Caco-2 (cell line): ENCODE data around the gene GMPR. TPM values are rescaled to one million over a fixed set of nuclear protein-coding genes. Genes with fewer than 3 reads are reported as not detected.

Experiments
- BruUV-seq: library from RNA; stranded (reverse); fragments of 400-500 nt; replicated peaks from 2 replicates; lab custom pipeline; 2021; lab: Mats Ljungman, UMichigan
- CTCF ChIA-PET: fragments of 300-600 bp; sonication (Branson Sonifier 250); formaldehyde crosslinking; loops from one replicate; lab custom pipeline; 2022; ENCODE audit warnings: antibody characterized with exemption; lab: Charles Lee
- POLR2A ChIA-PET: fragments of 300-600 bp; sonication (Branson Sonifier 250); formaldehyde crosslinking; loops from one replicate; lab custom pipeline; 2022; ENCODE audit warnings: antibody characterized with exemption; lab: Charles Lee
- DNase-seq, 2 experiments: peaks; one replicate each; pipeline versions ENCODE4 v3.0.0 to v3.0.0-alpha.2; 2020 to 2022
- H3K27me3 ChIP-seq: replicated peaks from 2 replicates; pipeline ENCODE4 v1.6.0; 2011; ENCODE audit warnings: low read length; ENCODE audit not compliant: control insufficient read depth, insufficient read depth
- H3K36me3 ChIP-seq: 2 replicates; pipeline ENCODE4 v1.5.1; 2011; ENCODE audit warnings: low read length; ENCODE audit not compliant: control insufficient read depth, insufficient read depth
- H3K4me1 ChIP-seq: fragments of 250-450 bp; sonication (Bioruptor Pico); 2 replicates; pipeline ENCODE4 v1.5.1; 2020; ENCODE audit warnings: mild to moderate bottlenecking
- H3K4me3 ChIP-seq: 2 replicates; pipeline ENCODE4 v1.5.1; 2011; ENCODE audit warnings: low read depth, mild to moderate bottlenecking, control low read depth, low read length
- H3K9me3 ChIP-seq: fragments of 250-450 bp; sonication (Bioruptor Pico); 2 replicates; pipeline ENCODE4 v1.5.1; 2020; ENCODE audit warnings: mild to moderate bottlenecking, moderate library complexity
- H3K27ac Mint-ChIP-seq: one replicate; pipeline ENCODE4 v1.8.0; 2022; ENCODE audit warnings: mixed read lengths; ENCODE audit not compliant: unreplicated experiment
- H3K27me3 Mint-ChIP-seq: one replicate; pipeline ENCODE4 v1.8.0; 2022; ENCODE audit warnings: mixed read lengths; ENCODE audit not compliant: insufficient read depth, unreplicated experiment
- H3K36me3 Mint-ChIP-seq: one replicate; pipeline ENCODE4 v1.8.0; 2022; ENCODE audit warnings: mild to moderate bottlenecking, mixed read lengths; ENCODE audit not compliant: insufficient read depth, unreplicated experiment
- H3K4me1 Mint-ChIP-seq: one replicate; pipeline ENCODE4 v1.8.0; 2022; ENCODE audit warnings: low read depth, mixed read lengths; ENCODE audit not compliant: unreplicated experiment
- H3K4me3 Mint-ChIP-seq: one replicate; pipeline ENCODE4 v1.8.0; 2022; ENCODE audit warnings: mild to moderate bottlenecking, moderate library complexity, mixed read lengths; ENCODE audit not compliant: unreplicated experiment
- H3K9me3 Mint-ChIP-seq: one replicate; pipeline ENCODE4 v1.8.0; 2022; ENCODE audit warnings: mixed read lengths; ENCODE audit not compliant: unreplicated experiment
- intact Hi-C: fragments of 100-400 bp; cut with micrococcal nuclease; formaldehyde crosslinking; loops from one replicate; pipeline ENCODE4 v1.10.0; 2022; ENCODE audit not compliant: unreplicated experiment
- total RNA-seq: library from RNA; stranded (reverse); gene quantifications from 2 replicates; pipeline ENCODE4 v1.2.3, GENCODE V29; 2022
- TF ChIP-seq, protein P1 (sequence below), 2 experiments: fragments of 200-600 bp in 1 of 2; IDR thresholded peaks; 1 replicate in 1 of 2; 2 replicates in 1 of 2; pipeline versions ENCODE4 v1.5.1 to v1.8.0; 2011 to 2022; ENCODE audit warnings: antibody characterized with exemption in 1 of 2, control low read depth in 1 of 2, inconsistent platforms in 1 of 2, low read depth in 1 of 2, low read length in 1 of 2, mild to moderate bottlenecking in 1 of 2, moderate library complexity in 1 of 2; ENCODE audit not compliant: insufficient read depth in 1 of 2, severe bottlenecking in 1 of 2, unreplicated experiment in 1 of 2

Gene GMPR
- total RNA-seq, 1 experiment from 2014 or later: 1.3 TPM

GRCh38 chr6:16241321-16241689 is 2.9 kb downstream of the GMPR start:
- H3K36me3 Mint-ChIP-seq: no peaks in the 10 kb centered on the region
- BruUV-seq: no TSS peak
- ChIA-PET CTCF (no interaction called here), POLR2A (no interaction called here)
- peaks cover under 1% of the 10 kb centered on the region for H3K27me3 Mint-ChIP-seq
- Histone ChIP-seq H3K4me3 (no peak overlapping the region), H3K4me1 (peaks cover 5% of the 10 kb centered on the region), H3K36me3 (no peaks in the 10 kb centered on the region), H3K9me3 (no peaks in the 10 kb centered on the region), H3K27me3 (no peaks in the 10 kb centered on the region)
- TF ChIP-seq, protein P1, sequence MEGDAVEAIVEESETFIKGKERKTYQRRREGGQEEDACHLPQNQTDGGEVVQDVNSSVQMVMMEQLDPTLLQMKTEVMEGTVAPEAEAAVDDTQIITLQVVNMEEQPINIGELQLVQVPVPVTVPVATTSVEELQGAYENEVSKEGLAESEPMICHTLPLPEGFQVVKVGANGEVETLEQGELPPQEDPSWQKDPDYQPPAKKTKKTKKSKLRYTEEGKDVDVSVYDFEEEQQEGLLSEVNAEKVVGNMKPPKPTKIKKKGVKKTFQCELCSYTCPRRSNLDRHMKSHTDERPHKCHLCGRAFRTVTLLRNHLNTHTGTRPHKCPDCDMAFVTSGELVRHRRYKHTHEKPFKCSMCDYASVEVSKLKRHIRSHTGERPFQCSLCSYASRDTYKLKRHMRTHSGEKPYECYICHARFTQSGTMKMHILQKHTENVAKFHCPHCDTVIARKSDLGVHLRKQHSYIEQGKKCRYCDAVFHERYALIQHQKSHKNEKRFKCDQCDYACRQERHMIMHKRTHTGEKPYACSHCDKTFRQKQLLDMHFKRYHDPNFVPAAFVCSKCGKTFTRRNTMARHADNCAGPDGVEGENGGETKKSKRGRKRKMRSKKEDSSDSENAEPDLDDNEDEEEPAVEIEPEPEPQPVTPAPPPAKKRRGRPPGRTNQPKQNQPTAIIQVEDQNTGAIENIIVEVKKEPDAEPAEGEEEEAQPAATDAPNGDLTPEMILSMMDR (IDR thresholded peaks at IDR 0.05; ENCODE audit: insufficient read depth in 1 of 2, low read depth in 1 of 2, low read length in 1 of 2, severe bottlenecking in 1 of 2, unreplicated experiment in 1 of 2): no peak
- H3K4me1 Mint-ChIP-seq: no peaks in the 10 kb centered on the region
- no peaks in the 10 kb centered on the region for H3K9me3 Mint-ChIP-seq
- intact Hi-C loops: no loop called here
- no peak for DNase-seq
- H3K27ac Mint-ChIP-seq: no peak overlapping the region
- no peak overlapping the region for H3K4me3 Mint-ChIP-seq

GRCh38 chr6:16243055-16243454 is 4.7 kb downstream of the GMPR start:
- CTCF ChIA-PET: no interaction called here
- no peak overlapping the region for H3K27ac Mint-ChIP-seq
- intact Hi-C loops: no loop called here

DNA sequence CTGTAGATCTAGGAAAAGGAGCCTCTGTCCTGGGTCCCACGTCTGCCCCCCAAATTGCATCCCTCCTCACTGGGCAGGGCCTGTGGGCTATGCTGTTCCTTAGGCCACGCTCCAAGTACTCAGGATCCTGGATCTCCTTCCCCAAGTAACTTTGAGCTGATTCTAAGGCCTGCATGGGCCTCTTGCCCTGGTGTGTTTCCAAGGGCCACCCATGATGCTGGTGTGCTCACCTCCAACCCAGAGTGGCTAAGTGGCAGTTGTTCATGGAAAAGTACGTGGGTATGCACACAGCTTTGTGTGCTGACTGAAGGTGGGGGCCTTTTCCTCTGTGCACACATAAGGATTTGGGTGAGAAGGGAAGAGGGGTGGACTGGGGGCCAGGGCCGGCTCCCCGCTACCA is 5.3 kb downstream of the GMPR start:
- Mint-ChIP-seq H3K9me3 (no peaks in the 10 kb centered on the region), H3K4me3 (no peak overlapping the region), H3K27ac (no peak overlapping the region), H3K4me1 (no peaks in the 10 kb centered on the region), H3K36me3 (no peaks in the 10 kb centered on the region), H3K27me3 (no peaks in the 10 kb centered on the region)
- Histone ChIP-seq H3K36me3 (no peaks in the 10 kb centered on the region), H3K4me3 (no peak overlapping the region), H3K4me1 (peaks cover 5% of the 10 kb centered on the region), H3K27me3 (no peaks in the 10 kb centered on the region), H3K9me3 (no peaks in the 10 kb centered on the region)
- BruUV-seq: no TSS peak
- TF ChIP-seq, protein P1 (IDR thresholded peaks at IDR 0.05; ENCODE audit: insufficient read depth in 1 of 2, low read depth in 1 of 2, low read length in 1 of 2, severe bottlenecking in 1 of 2, unreplicated experiment in 1 of 2): no peak
- ChIA-PET CTCF (no interaction called here), POLR2A (no interaction called here)
- DNase-seq: no peak
- intact Hi-C loops: no loop called here

More at GRCh38 chr6:16243055-16243454, 4.7 kb downstream of the GMPR start:
- TF ChIP-seq, protein P1 (IDR thresholded peaks at IDR 0.05; ENCODE audit: insufficient read depth in 1 of 2, low read depth in 1 of 2, low read length in 1 of 2, severe bottlenecking in 1 of 2, unreplicated experiment in 1 of 2): no peak
- no peaks in the 10 kb centered on the region for H3K9me3 ChIP-seq
- H3K4me3 Mint-ChIP-seq: no peak overlapping the region
- DNase-seq: no peak
- no peaks in the 10 kb centered on the region for H3K4me1 Mint-ChIP-seq
- peaks cover 5% of the 10 kb centered on the region for H3K4me1 ChIP-seq
- POLR2A ChIA-PET: no interaction called here
- no peaks in the 10 kb centered on the region for H3K27me3 Mint-ChIP-seq
- no peaks in the 10 kb centered on the region for H3K36me3 Mint-ChIP-seq
- no peaks in the 10 kb centered on the region for H3K9me3 Mint-ChIP-seq
- no TSS peak for BruUV-seq
- H3K4me3 ChIP-seq: no peak overlapping the region
- no peaks in the 10 kb centered on the region for H3K36me3 ChIP-seq
- H3K27me3 ChIP-seq: no peaks in the 10 kb centered on the region
